H9 (cell line): ENCODE data around the gene CTNNA3. TPM values are rescaled to one million over a fixed set of nuclear protein-coding genes. Genes with fewer than 3 reads are reported as not detected.

Experiments
- DNase-seq: peaks from one replicate; pipeline ENCODE4 v3.0.0-alpha.2; 2017
- H2AFZ ChIP-seq: one replicate; pipeline ENCODE4 v1.6.1; 2013; ENCODE audit warnings: mild to moderate bottlenecking, low read length, control low read depth, moderate library complexity
- H2AK5ac ChIP-seq: 2 replicates; pipeline ENCODE4 v1.6.1; 2013; ENCODE audit warnings: low read length, control low read depth, mixed read lengths; ENCODE audit not compliant: insufficient read length
- H2BK120ac ChIP-seq: one replicate; pipeline ENCODE4 v1.6.1; 2013; ENCODE audit warnings: low read depth, mild to moderate bottlenecking, low read length, control low read depth, inconsistent platforms; ENCODE audit not compliant: poor library complexity, severe bottlenecking
- H2BK12ac ChIP-seq: 2 replicates; pipeline ENCODE4 v1.6.1; 2013; ENCODE audit warnings: low read length, control low read depth, mixed read lengths, low read depth; ENCODE audit not compliant: insufficient read length
- H2BK15ac ChIP-seq: 2 replicates; pipeline ENCODE4 v1.6.1; 2013; ENCODE audit warnings: low read depth, low read length, control low read depth
- H2BK20ac ChIP-seq: one replicate; pipeline ENCODE4 v1.6.1; 2013; ENCODE audit warnings: low read depth, mild to moderate bottlenecking, low read length, control low read depth, inconsistent platforms; ENCODE audit not compliant: poor library complexity, severe bottlenecking
- H2BK5ac ChIP-seq: 2 replicates; pipeline ENCODE4 v1.6.1; 2013; ENCODE audit warnings: low read length, control low read depth, mixed read lengths; ENCODE audit not compliant: insufficient read length
- H3K14ac ChIP-seq: 2 replicates; pipeline ENCODE4 v1.6.1; 2013; ENCODE audit warnings: low read length, control low read depth; ENCODE audit not compliant: insufficient read depth
- H3K18ac ChIP-seq: 2 replicates; pipeline ENCODE4 v1.6.1; 2013; ENCODE audit warnings: low read depth, mild to moderate bottlenecking, mixed read lengths, low read length, control low read depth; ENCODE audit not compliant: insufficient read length
- H3K23ac ChIP-seq: 2 replicates; pipeline ENCODE4 v1.6.1; 2013; ENCODE audit warnings: low read length, control low read depth, mixed read lengths, low read depth; ENCODE audit not compliant: insufficient read length
- H3K23me2 ChIP-seq: 2 replicates; pipeline ENCODE4 v1.6.1; 2013; ENCODE audit warnings: low read depth, mild to moderate bottlenecking, mixed read lengths, low read length, control low read depth; ENCODE audit not compliant: insufficient read length, poor library complexity, severe bottlenecking
- H3K27ac ChIP-seq: 2 replicates; pipeline ENCODE4 v1.5.1; 2013; ENCODE audit warnings: low read length, control low read depth, mixed read lengths, low read depth; ENCODE audit not compliant: insufficient read length
- H3K27me3 ChIP-seq: 2 replicates; pipeline ENCODE4 v1.6.1; 2013; ENCODE audit warnings: low read length, control low read depth, inconsistent platforms; ENCODE audit not compliant: insufficient read depth
- H3K4ac ChIP-seq: 2 replicates; pipeline ENCODE4 v1.6.1; 2013; ENCODE audit warnings: low read depth, mild to moderate bottlenecking, control low read depth, inconsistent platforms, low read length, moderate library complexity
- H3K4me1 ChIP-seq: 2 replicates; pipeline ENCODE4 v1.6.1; 2013; ENCODE audit warnings: low read length, control low read depth, inconsistent platforms; ENCODE audit not compliant: insufficient read depth
- H3K4me2 ChIP-seq: 2 replicates; pipeline ENCODE4 v1.6.1; 2013; ENCODE audit warnings: low read length, control low read depth, mixed read lengths; ENCODE audit not compliant: insufficient read length, insufficient read depth
- H3K56ac ChIP-seq: 2 replicates; pipeline ENCODE4 v1.6.1; 2013; ENCODE audit warnings: low read depth, mild to moderate bottlenecking, mixed read lengths, low read length, control low read depth; ENCODE audit not compliant: insufficient read length
- H3K79me1 ChIP-seq: 2 replicates; pipeline ENCODE4 v1.6.1; 2013; ENCODE audit warnings: low read depth, mild to moderate bottlenecking, moderate library complexity, low read length, control low read depth, inconsistent platforms; ENCODE audit not compliant: insufficient read depth, poor library complexity, severe bottlenecking
- H3K79me2 ChIP-seq: 2 replicates; pipeline ENCODE4 v1.6.1; 2013; ENCODE audit warnings: low read length, control low read depth, inconsistent platforms; ENCODE audit not compliant: insufficient read depth
- H3K9ac ChIP-seq: 2 replicates; pipeline ENCODE4 v1.6.1; 2013; ENCODE audit warnings: low read length, control low read depth, mixed read lengths; ENCODE audit not compliant: insufficient read length; ENCODE audit errors: extremely low read depth
- H3K9me3 ChIP-seq: one replicate; pipeline ENCODE4 v1.6.1; 2013; ENCODE audit warnings: low read depth, low read length, inconsistent platforms; ENCODE audit not compliant: control insufficient read depth
- H3T11ph ChIP-seq: one replicate; pipeline ENCODE4 v1.6.1; 2013; ENCODE audit warnings: mild to moderate bottlenecking, low read length, control low read depth, inconsistent platforms
- H4K20me1 ChIP-seq: one replicate; pipeline ENCODE4 v1.6.1; 2013; ENCODE audit not compliant: control insufficient read depth, insufficient read length, insufficient read depth
- H4K5ac ChIP-seq: 2 replicates; pipeline ENCODE4 v1.6.1; 2013; ENCODE audit warnings: low read depth, mild to moderate bottlenecking, mixed read lengths, low read length, control low read depth; ENCODE audit not compliant: insufficient read length
- H4K8ac ChIP-seq: replicated peaks from 2 replicates; pipeline ENCODE4 v1.6.1; 2013; ENCODE audit warnings: low read length, control low read depth, mixed read lengths, low read depth; ENCODE audit not compliant: insufficient read length
- H4K91ac ChIP-seq: 2 replicates; pipeline ENCODE4 v1.6.1; 2013; ENCODE audit warnings: low read depth, mild to moderate bottlenecking, moderate library complexity, mixed read lengths, low read length, control low read depth; ENCODE audit not compliant: insufficient read length
- H3K27ac Mint-ChIP-seq, 3 experiments: 2 replicates in 2 of 3; 3 replicates in 1 of 3; pipeline ENCODE4 v1.8.0; 2020 to 2021; ENCODE audit warnings: mixed read lengths in 3 of 3, mild to moderate bottlenecking in 1 of 3, moderate library complexity in 1 of 3
- H3K27me3 Mint-ChIP-seq: 2 replicates; pipeline ENCODE4 v1.8.0; 2021; ENCODE audit warnings: low read depth, mild to moderate bottlenecking, moderate library complexity, mixed read lengths
- H3K36me3 Mint-ChIP-seq, 3 experiments: 2 replicates in 2 of 3; 3 replicates in 1 of 3; pipeline ENCODE4 v1.8.0; 2020 to 2021; ENCODE audit warnings: low read depth in 3 of 3, mixed read lengths in 3 of 3; ENCODE audit not compliant: insufficient read depth in 1 of 3
- H3K4me1 Mint-ChIP-seq, 2 experiments: 2 replicates each; pipeline ENCODE4 v1.8.0; 2020; ENCODE audit warnings: mixed read lengths in 2 of 2
- H3K4me3 Mint-ChIP-seq, 2 experiments: 2 replicates in 1 of 2; 3 replicates in 1 of 2; pipeline ENCODE4 v1.8.0; 2020 to 2021; ENCODE audit warnings: mild to moderate bottlenecking in 2 of 2, mixed read lengths in 2 of 2, moderate library complexity in 1 of 2
- H3K9me3 Mint-ChIP-seq, 2 experiments: 2 replicates in 1 of 2; 3 replicates in 1 of 2; pipeline ENCODE4 v1.8.0; 2020; ENCODE audit warnings: mild to moderate bottlenecking in 2 of 2, mixed read lengths in 2 of 2, moderate library complexity in 1 of 2
- CTCF ChIP-seq: fragments of 200-600 bp; sonication (generic); conservative IDR thresholded peaks from 3 replicates; pipeline ENCODE4 v1.8.0; 2021; ENCODE audit warnings: antibody characterized with exemption, mild to moderate bottlenecking
- WGBS: extraction: QIAGEN DNeasy Blood & Tissue Kit; methylation state at CpG from one replicate; pipeline ENCODE4 v1.1.7; 2013; ENCODE audit warnings: missing lambda C conversion rate, low lambda C conversion rate, mixed read lengths; ENCODE audit not compliant: insufficient read length; ENCODE audit errors: extremely low coverage; 5-methylcytosine and 5-hydroxymethylcytosine counted together
- total RNA-seq: library from RNA; stranded (reverse); gene quantifications from 2 replicates; pipeline ENCODE4 v1.2.1, GENCODE V29; 2021

CTNNA3 gene
- total RNA-seq, 1 experiment from 2014 or later: 3.3 TPM

GRCh38 chr10:65894961-65895360 is 1801.0 kb downstream of the CTNNA3 start:
- H3K4me1 ChIP-seq: no peaks in the 10 kb centered on the region
- H3T11ph ChIP-seq: no peak overlapping the region
- H2AFZ ChIP-seq: no peak overlapping the region
- no peak overlapping the region for H2AK5ac ChIP-seq
- H3K27me3 ChIP-seq: no peaks in the 10 kb centered on the region
- H3K9ac ChIP-seq: no peak overlapping the region
- H2BK12ac ChIP-seq: no peak overlapping the region
- no peak overlapping the region for H3K4me2 ChIP-seq
- H3K14ac ChIP-seq: no peak overlapping the region
- Mint-ChIP-seq H3K4me3 (no peak overlapping the region), H3K27me3 (no peaks in the 10 kb centered on the region), H3K4me1 (no peaks in the 10 kb centered on the region; a peak in 1 of 4 replicates), H3K9me3 (no peaks in the 10 kb centered on the region), H3K27ac (no peak overlapping the region), H3K36me3 (no peaks in the 10 kb centered on the region)
- no peaks in the 10 kb centered on the region for H3K79me1 ChIP-seq
- H3K9me3 ChIP-seq: no peaks in the 10 kb centered on the region
- no peak for DNase-seq
- no peak for TF ChIP-seq CTCF
- no peak overlapping the region for H3K56ac ChIP-seq
- no peak overlapping the region for H3K23ac ChIP-seq
- H2BK5ac ChIP-seq: no peak overlapping the region
- H2BK120ac ChIP-seq: no peak overlapping the region
- no peak overlapping the region for H4K8ac ChIP-seq
- H4K91ac ChIP-seq: no peak overlapping the region
- H3K23me2 ChIP-seq: no peaks in the 10 kb centered on the region
- H3K27ac ChIP-seq: no peak overlapping the region
- no CpG with 5 or more reads among the region's 7 CpGs for WGBS
- H3K79me2 ChIP-seq: no peaks in the 10 kb centered on the region
- H2BK15ac ChIP-seq: no peak overlapping the region
- H2BK20ac ChIP-seq: no peak overlapping the region
- no peak overlapping the region for H3K4ac ChIP-seq
- H4K5ac ChIP-seq: no peak overlapping the region
- no peaks in the 10 kb centered on the region for H4K20me1 ChIP-seq
- H3K18ac ChIP-seq: no peak overlapping the region
